SHP77 treated with DMSO at 0.1 percent for 48 hours (cell line): Measurements from ENCODE around the gene GALNT12.

Experiments used
- DNase-seq: peaks from one replicate; lab custom pipeline; 2025; lab: John Stamatoyannopoulos, UW

GALNT12 gene

DNA sequence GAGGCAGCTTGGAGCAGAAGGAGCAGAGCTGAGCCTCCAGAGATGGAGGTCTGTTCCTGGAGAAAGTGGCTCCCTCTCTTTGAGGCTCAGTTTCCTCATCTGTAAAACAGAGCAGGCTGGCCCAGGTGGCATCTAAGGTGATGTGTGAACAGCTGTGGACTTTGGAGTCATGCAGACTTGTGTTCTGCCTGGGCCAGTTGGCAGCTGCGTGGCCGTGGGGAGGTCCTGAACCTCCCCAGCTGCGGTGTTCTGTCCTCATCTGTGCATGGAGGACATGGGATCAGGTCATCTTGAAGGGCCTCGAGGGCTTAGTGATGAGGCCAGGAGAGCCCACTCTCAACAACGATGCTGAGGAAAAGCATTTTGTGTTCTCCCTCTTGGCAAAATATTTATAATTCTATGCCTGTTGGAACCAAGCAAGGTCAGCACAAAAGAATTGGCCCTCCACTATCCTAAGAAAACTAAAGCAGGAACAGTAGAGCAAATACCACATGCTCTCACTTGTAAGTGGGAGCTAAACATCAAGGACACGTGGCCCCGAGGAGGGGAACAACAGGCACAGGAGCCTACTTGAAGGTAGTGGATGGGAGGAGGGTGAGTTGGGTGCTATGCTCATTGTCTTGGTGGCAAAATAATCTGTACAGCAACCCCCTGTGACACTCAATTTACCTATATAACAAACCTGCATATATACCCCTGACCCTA lies 73.0 kb downstream of the GALNT12 start:
- no peak for DNase-seq

GRCh38 chr9:98881356-98881755 lies 73.9 kb downstream of the GALNT12 start:
- DNase-seq = no peak

- DNase-seq = no peak
Observed at GRCh38 chr9:98881836-98882568, 74.5 kb downstream of the GALNT12 start.

GRCh38 chr9:98882569-98882923 lies 75.1 kb downstream of the GALNT12 start:
- DNase-seq = no peak

DNA sequence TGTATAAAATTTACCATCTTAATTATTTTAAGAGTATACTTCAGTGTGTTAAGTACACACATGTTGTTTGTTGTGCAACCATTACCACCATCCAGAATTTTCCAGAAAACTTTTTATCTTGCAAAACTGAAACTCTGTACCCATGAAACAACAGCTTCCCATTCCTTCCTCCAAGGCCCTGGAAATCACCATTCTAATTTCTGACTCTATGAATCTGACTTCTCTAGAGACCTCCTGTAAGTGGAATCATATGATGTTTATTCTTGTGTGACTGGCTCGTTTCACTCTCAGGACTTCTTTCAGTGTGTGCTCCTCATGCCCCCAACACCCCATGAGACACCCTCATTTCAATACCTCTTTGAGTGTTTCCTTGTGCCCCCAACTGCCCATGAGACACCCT lies 75.8 kb downstream of the GALNT12 start:
- DNase-seq = no peak

GRCh38 chr9:98884849-98885248 lies 77.4 kb downstream of the GALNT12 start:
- no peak for DNase-seq

DNA sequence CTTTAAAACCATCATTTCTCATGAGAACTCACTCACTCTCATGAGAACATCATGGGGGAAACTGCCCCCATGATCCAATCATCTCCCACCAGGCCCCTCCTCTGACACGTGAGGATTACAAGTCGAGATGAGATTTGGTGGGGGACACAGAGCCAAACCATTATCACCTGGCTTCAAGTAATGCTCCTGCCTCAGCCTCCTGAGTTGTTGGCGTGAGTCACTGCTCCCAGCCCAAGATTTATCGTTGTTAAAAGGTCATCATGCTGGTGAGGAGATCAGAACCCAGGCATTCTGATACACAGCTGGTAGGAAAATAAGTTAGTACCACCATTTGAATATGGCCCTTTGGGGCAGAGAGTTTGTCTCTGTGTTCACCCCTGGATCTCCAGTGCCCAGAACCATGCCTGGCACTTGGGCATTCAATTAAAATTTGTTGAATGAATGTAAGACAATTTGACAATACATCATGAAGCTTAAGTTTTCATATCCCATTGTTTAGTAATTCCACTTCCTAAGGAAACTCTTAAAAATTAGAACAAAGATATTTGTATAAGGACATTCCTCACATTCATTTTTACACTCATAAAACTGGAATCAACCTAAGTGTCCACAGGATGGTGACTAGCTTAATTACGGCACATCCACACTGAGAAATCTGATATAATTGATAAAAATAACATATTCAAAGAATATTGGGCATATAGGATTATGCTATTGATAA lies 78.3 kb downstream of the GALNT12 start:
- DNase-seq = no peak

DNA sequence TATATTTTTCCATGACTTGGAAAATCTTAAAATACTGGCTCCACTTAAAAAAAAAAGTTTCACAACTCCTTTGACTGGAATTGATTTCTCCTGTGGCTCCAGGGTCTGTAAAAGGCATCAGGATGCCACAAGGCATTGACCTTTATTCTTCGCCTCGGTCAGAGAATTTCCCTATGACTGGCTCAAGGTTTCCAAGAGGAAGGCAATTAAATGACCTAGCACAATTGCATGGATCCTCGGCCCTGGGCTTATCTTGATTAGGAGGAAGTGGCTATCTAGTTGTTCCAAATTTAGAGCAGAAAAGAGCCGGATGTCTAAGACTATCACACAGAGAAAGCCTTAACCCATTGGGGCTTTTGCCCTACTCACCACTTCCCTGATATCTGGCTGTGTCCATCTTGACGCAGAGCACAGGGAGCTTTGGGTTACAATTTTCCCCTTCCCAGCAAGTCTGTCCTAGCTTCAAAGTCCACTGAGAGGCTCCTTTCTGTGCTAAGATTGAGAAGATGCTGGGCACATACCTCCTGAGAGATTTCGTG lies 79.3 kb downstream of the GALNT12 start:
- DNase-seq = no peak

DNA sequence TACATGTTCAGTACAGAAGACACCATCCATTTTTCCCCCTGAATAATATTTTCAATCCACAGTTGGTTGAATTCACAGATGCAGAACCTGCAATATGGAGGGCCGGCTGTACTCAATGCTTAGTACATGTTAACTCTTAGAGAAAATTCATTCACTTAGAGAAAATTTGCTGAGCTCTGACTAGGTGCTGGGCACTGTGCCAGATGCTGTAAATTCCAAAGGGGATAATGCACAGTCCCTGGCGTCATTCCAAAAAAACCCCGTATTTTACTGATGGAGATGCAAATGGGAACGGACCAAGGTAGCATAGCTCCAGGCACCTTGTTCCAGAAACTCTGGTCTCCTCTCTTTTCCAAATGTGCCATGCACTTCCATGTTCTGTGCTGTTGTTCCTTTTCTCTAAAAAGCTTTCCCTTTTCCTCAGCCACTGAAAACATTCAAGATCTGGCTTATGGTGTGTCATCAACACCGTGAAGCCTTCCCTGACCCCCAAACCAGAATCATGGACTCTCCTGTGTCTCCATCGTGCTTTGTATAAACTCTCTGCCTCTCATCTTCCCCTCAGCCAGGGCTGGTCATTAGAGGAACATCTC lies 80.5 kb downstream of the GALNT12 start:
- DNase-seq = no peak

- no peak for DNase-seq
Observed at GRCh38 chr9:98888801-98889421, 81.4 kb downstream of the GALNT12 start.

GRCh38 chr9:98890256-98890655 lies 82.8 kb downstream of the GALNT12 start:
- DNase-seq = no peak

DNA sequence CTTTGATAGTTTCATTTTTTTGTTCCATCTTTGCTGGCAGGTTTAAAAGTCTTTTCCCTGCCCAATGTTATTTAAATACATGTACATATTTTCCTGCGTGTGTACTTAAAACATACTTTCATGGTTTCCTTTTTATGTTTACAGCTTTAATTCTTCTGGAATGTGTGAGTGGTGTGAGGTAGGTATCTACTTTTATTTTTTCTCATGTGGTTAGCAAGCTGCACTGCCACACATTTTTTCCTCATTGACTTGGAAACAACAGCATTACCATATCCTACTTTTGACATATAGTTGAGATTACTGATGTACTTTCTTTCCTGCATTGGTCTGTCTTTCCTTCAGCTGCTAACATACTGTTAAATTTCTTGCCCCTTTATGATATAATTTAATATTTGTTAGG lies 84.8 kb downstream of the GALNT12 start:
- no peak for DNase-seq

DNA sequence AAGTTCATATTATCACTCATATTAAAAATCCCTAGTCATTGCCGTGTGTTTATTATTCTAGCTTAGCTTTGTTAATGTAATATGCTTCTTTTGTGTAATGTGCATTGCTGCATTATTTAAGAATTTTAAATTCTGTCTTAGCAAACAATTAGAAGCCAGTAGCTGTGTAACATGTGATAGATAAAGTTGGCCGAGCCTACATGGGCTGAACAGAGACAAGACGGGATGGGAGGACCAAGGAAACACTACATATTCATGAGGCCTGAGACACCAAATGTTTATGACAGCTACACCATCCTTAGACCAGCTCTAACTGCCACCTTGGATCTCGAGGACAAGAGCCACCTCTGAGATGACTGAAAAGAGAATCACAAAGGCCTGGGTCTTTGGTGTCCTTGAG lies 85.2 kb downstream of the GALNT12 start:
- no peak for DNase-seq

DNA sequence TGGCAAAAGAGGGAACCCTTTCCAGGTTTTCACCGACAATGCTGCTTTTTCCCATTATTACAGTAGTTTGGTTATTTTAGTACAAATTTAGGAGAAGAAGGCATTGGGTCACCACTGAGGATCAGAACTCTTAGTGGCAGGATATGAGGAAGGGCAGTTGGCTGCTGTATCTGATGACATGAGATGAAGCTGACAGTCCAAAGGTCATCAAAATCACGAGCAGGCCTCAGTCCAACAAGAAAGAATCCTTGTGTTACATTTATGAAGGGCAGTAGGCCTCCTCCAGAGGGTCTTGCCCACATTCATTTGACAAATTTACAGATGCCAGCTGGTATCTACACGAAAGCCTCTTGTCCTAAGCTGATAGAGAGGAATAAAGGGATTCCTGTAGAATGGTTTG lies 86.7 kb downstream of the GALNT12 start:
- no peak for DNase-seq

- no peak for DNase-seq
Observed at GRCh38 chr9:98894761-98895160, 87.3 kb downstream of the GALNT12 start.

DNA sequence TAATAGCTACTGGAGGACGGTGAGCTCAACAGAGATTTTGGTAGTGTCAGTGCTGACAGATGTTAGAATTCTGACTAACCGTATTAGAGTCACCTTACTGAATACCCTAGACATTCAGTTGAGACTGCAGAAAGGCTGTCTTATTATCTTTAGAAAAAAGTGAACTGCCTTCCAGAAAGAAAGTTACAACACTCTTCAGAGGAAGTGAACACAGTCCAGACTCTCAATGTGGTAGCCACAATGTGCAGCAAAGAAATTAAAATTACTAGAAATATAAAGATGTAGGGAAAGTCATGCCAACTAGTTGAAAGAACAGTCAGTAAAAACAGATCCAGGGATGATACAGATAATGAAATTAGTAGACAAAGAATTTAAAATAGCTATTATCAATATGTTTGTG lies 89.2 kb downstream of the GALNT12 start:
- no peak for DNase-seq

GRCh38 chr9:98897745-98898144 lies 90.3 kb downstream of the GALNT12 start:
- DNase-seq = no peak

GRCh38 chr9:98899408-98900056 lies 92.1 kb downstream of the GALNT12 start:
- no peak for DNase-seq
